HG03159 (cell line): ENCODE data around the gene LMO7.

Source experiments
- ATAC-seq: cut with Tn5 transposase; IDR thresholded peaks from one replicate; pipeline ENCODE4 v1.9.1; 2021; ENCODE audit warnings: mild to moderate bottlenecking, moderate library complexity; ENCODE audit not compliant: unreplicated experiment

Gene LMO7

DNA sequence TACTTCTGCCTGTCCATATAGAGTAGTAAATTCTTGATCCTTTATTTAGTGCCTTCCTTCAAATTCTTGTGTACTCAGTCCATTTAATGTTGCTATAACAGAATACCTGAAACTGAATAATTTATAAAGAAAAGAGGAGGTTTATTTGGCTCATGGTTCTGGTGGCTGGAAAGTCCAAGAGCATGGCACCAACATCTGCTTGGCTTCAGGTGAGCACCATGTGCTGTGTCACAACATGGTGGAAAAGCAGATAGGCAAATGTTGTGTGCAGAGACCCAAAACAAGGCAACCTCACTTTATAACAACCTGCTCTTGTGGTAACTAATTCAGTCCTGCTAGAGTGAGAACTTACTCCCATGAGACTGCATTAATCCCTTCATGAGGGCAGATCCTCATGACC is 195.3 kb downstream of the LMO7 start:
- no peak for ATAC-seq

- no peak for ATAC-seq
Measured at GRCh38 chr13:75832812-75833211, 196.7 kb downstream of the LMO7 start.

GRCh38 chr13:75836441-75836840 is 200.3 kb downstream of the LMO7 start:
- ATAC-seq: no peak

GRCh38 chr13:75838366-75839005 is 202.4 kb downstream of the LMO7 start:
- no peak for ATAC-seq

DNA sequence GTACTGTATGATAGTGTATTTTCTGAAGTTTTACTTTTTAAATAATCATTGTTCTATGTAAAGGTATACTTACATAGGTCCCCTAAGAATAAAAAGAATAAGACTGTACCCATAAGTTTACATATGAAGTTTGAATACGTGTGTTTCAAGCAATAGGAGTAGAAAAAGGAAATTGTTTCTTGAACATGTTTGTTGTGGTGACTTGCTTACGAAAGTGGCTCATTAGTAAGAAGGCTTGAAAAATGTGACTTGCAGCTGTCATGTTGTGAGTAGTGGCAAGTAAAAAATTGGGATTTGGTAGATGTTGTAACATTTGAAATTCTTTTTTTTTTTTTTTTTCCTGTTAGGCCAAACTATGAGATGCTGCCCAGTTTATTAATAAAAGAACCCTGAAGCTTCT is 203.3 kb downstream of the LMO7 start:
- ATAC-seq: no peak

DNA sequence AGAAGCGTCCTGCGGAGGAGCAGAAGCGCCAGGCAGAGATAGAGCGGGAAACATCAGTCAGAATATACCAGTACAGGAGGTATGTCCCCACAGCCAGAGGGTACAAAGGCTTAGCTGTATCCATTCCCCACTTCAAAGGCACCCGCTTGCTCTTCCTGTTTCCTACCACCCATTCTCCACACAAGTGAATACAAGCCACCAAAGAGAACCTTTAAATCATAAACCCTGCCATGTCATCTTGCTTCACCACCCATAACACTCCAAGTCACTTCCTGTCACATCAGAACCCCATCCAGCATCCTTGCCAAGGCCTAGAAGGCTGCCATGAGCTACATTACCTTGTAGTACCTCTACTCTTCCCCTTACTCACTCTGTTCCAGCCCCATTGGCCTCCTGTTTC is 205.8 kb downstream of the LMO7 start:
- no peak for ATAC-seq

DNA sequence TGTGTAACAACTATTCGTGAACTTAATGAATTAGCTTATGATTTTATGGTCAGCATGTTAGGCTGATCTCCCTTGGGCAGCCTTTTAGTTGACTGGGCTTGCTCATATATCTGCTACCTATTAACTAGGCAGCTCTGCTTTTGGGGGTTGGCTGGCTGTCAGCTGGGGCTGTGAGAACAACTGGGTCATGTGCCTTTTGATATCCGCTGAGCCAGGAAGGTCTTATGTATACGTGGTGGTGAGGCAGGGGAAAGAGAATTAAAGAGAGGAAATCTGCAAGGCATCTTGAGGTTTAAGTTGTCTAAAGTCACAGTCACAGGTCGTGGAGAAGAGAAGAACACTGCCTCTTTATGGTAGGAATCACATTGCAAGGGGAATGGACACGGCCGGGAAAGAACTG is 206.9 kb downstream of the LMO7 start:
- ATAC-seq: no peak

DNA sequence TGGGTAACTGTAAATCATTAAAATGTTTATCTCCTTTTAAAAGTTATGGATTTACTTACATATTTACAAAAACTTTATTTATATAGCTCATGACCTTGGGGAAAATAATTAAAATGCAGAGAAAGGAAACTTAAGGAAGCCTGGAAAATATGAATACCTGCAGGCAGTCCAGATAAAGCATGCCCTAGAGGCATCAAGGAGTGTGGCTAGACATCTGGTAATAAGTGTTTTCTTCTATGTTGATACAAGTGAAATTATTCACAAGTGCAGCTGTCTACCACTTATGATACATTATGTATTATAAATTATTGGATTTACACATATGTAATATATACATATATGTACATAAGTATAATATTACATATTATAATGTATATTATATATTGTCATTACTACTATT is 207.9 kb downstream of the LMO7 start:
- ATAC-seq: no peak

DNA sequence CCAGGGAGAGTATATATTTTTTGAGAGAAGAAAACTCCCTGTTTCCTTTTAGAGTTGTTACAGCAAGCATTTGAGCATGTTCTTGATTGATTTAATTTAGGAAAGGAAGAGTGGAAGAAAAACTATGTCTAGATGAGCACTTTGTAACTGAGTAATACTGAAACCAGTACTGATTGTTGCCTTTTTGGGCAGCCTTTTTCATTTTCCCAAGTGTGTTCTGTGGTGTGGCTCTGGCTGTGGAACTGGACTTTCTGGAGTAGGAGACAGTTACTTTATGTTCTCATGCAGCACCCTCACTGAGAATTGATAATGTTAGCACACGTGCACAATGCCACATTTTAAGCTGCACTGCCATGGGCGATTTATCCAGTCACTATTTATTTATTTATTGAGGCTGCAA is 211.5 kb downstream of the LMO7 start:
- no peak for ATAC-seq

DNA sequence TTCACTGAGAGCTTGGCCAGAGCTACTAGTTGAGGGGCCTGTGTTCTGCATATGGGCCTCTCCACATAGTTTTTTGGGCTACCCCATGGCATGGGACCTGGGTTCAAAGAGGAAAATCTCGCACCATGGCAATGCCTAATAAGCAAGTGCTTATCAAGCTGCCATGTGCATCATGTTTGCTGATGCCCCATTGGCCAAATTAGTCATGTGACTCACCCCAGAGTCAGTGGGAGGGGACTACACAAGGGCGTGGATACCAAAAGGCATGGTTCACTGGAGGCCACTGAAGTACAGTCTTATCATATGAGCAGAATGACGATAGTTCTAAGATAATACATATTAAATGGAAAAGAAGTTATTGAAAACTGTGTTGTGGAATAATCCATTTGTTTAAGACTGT is 214.8 kb downstream of the LMO7 start:
- no peak for ATAC-seq

GRCh38 chr13:75855216-75855615 is 219.1 kb downstream of the LMO7 start:
- no peak for ATAC-seq

- no peak for ATAC-seq
Measured at GRCh38 chr13:75855847-75856246, 219.7 kb downstream of the LMO7 start.

GRCh38 chr13:75857291-75857690 is 221.2 kb downstream of the LMO7 start:
- no peak for ATAC-seq

DNA sequence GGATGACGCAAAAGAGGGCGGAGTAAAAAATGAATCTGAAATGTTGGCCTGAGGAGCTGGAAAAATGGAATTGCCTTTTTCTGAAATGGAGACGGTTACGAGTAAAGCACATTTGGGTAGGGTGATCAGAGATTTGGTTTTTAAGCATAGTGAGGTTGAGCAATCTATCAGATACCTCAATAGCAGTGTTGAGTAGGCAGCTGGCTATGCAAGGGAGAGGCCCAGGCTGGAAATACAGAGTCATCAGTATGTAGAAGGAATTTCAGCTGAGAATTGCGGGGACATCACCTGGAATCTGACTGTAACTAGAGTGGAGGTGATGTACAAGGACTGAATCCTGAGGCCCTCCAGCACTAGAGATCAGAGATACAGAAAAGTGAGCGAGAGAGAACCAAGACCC is 224.8 kb downstream of the LMO7 start:
- no peak for ATAC-seq

DNA sequence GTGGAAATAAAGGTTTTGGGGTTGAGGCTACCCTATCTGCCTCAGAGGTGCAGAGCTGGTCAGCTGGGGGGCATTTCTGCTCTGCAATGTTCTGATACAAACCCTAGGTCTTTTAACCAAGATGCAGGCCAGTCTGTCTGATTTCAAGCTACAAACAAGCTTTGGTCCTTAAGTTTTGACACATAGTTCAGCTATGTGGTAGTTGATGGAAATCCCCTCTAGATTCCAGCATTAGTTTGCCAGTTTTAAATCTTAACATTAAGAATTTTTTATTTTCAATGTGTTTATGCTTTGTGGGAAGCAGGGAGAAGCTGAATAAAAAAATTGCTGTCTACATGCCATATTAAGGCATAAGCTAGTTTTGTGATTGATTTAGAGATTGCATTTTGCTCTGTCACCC is 225.7 kb downstream of the LMO7 start:
- no peak for ATAC-seq

DNA sequence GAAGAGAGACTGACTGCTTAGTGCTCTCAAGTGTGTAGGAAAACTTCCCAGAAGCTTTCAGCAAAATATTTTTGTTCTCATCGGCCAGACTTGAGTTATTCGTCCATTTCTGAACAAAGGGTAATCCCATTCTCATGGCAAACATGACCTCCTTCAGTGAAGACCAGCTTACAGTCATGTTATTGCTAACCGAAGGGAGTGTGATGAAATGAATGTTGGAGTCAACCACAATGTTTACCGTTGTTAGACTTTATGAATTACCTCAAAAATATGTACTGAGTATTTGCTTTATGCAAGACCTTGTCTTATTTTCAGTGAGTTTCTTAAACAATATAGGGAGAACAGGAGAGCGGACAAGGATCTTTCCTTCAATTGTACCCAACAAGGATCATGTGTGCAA is 228.6 kb downstream of the LMO7 start:
- no peak for ATAC-seq

- ATAC-seq: no peak
Measured at GRCh38 chr13:75867379-75868117, 231.4 kb downstream of the LMO7 start.

GRCh38 chr13:75869981-75870380 is 233.9 kb downstream of the LMO7 start:
- ATAC-seq: no peak

- no peak for ATAC-seq
Measured at GRCh38 chr13:75870397-75870903, 234.3 kb downstream of the LMO7 start.

- no peak for ATAC-seq
Measured at GRCh38 chr13:75871059-75871458, 234.9 kb downstream of the LMO7 start.

DNA sequence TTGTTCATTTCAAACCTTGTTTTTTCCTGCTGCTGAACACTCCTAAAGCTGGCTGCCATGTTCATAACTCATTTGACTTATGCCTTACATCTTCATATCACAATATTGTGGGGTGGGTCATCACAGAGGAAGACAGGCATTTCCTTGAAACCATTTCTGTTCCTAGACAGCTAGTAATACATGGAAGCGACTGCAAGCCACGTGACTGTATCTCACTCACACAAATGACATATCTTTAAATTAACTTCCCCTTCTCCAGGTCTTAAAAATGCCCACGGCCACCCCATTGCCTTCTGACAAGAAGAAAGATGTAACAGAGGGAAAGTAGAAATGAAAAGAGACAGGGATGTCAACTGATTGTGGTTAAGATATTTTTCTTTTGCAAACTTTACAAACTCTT is 236.8 kb downstream of the LMO7 start:
- ATAC-seq: no peak

GRCh38 chr13:75873494-75873893 is 237.4 kb downstream of the LMO7 start:
- no peak for ATAC-seq

GRCh38 chr13:75875450-75875849 is 239.3 kb downstream of the LMO7 start:
- ATAC-seq: no peak
